ENCODE data around the gene GON7. TPM values are rescaled to one million over a fixed set of nuclear protein-coding genes. Genes with fewer than 3 reads are reported as not detected.
"Not testable (repeated sequence)": the region's sequence is repeated elsewhere in the genome, so short reads cannot be mapped to it uniquely, and the experiment has no call there.

The GON7 gene
- total RNA-seq, 1 experiment from 2014 or later, result 11.2 TPM

DNA sequence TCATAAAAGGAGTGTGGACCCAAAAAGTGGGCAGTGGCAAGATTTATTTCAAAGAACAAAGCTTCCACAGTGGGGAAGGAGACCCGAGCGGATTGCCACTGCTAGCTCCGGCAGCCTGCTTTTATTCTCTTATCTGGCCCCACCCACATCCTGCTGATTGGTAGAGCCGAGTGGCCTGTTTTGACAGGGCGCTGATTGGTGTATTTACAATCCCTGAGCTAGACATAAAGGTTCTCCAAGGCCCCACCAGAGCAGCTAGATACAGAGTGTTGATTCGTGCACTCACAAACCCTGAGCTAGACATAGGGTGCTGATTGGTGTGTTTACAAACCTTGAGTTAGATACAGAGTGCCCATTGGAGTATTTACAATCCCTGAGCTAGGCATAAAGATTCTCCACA is 37.2 kb downstream of the GON7 start:
- POLR2A ChIA-PET, result interaction anchor here (0.6 to 1.5 kb wide), 3 partner anchors 9 to 467 kb away, joined by 4 to 6 read pairs (median 5); no protein-coding TSS in a partner anchor
- H3K4me2 ChIP-seq (ENCODE audit: low read length); H3K9ac ChIP-seq (ENCODE audit: low read length); H3K79me2 ChIP-seq (ENCODE audit: insufficient read depth, low read length); BruUV-seq (replicated peaks); H3K9me3 ChIP-seq (ENCODE audit: control insufficient read depth in 1 of 2, insufficient read depth in 1 of 2, low read depth in 1 of 2, low read length in 2 of 2); H3K27ac ChIP-seq (ENCODE audit: low read depth, low read length); H4K20me1 ChIP-seq (ENCODE audit: insufficient read depth); RAD21 ChIA-PET (ENCODE audit: low non-redundant PET in 1 of 2, low total read pairs in 2 of 2, uncharacterized antibody in 2 of 2, unreplicated experiment in 2 of 2); H3K36me3 ChIP-seq (ENCODE audit: control insufficient read depth in 1 of 2, insufficient read depth in 2 of 2, low read length in 2 of 2); DNase-seq (ENCODE audit: low read depth, low spot score); H3K4me3 ChIP-seq (replicated peaks in 1 of 2; ENCODE audit: low read depth in 1 of 2, low read length in 2 of 2); H3K27me3 ChIP-seq (ENCODE audit: insufficient read depth, low read length); H3K4me1 ChIP-seq (ENCODE audit: control insufficient read depth in 1 of 2, insufficient read depth in 2 of 2, low read length in 2 of 2); intact Hi-C loops (cut with micrococcal nuclease); H3K9me2 ChIP-seq (ENCODE audit: insufficient read depth); ATAC-seq; H2AFZ ChIP-seq (ENCODE audit: low read depth, low read length, poor library complexity, severe bottlenecking): not testable (repeated sequence)
- CTCF ChIA-PET, result interaction anchor here (1.2 to 1.4 kb wide), 2 partner anchors 8 to 10 kb away, joined by 4 to 5 read pairs; no protein-coding TSS in a partner anchor

- intact Hi-C loops (cut with micrococcal nuclease); H3K9me3 ChIP-seq (ENCODE audit: control insufficient read depth in 1 of 2, insufficient read depth in 1 of 2, low read depth in 1 of 2, low read length in 2 of 2); H3K9ac ChIP-seq (ENCODE audit: low read length); H3K27ac ChIP-seq (ENCODE audit: low read depth, low read length); H3K4me2 ChIP-seq (ENCODE audit: low read length); BruUV-seq (replicated peaks); RAD21 ChIA-PET (ENCODE audit: low non-redundant PET in 1 of 2, low total read pairs in 2 of 2, uncharacterized antibody in 2 of 2, unreplicated experiment in 2 of 2); H3K4me3 ChIP-seq (replicated peaks in 1 of 2; ENCODE audit: low read depth in 1 of 2, low read length in 2 of 2); H3K4me1 ChIP-seq (ENCODE audit: control insufficient read depth in 1 of 2, insufficient read depth in 2 of 2, low read length in 2 of 2); DNase-seq (ENCODE audit: low read depth, low spot score); ATAC-seq; H3K27me3 ChIP-seq (ENCODE audit: insufficient read depth, low read length); H3K79me2 ChIP-seq (ENCODE audit: insufficient read depth, low read length); H3K36me3 ChIP-seq (ENCODE audit: control insufficient read depth in 1 of 2, insufficient read depth in 2 of 2, low read length in 2 of 2); H2AFZ ChIP-seq (ENCODE audit: low read depth, low read length, poor library complexity, severe bottlenecking); H4K20me1 ChIP-seq (ENCODE audit: insufficient read depth); H3K9me2 ChIP-seq (ENCODE audit: insufficient read depth): not testable (repeated sequence)
- ChIA-PET POLR2A (interaction anchor here (0.9 to 1.5 kb wide), 3 partner anchors 9 to 16 kb away, joined by 3 to 6 read pairs (median 5); partner anchors contain the start of gene MOAP1), CTCF (interaction anchor here (0.9 to 1.4 kb wide), 2 partner anchors 8 to 9 kb away, joined by 3 to 5 read pairs; no protein-coding TSS in a partner anchor)
Measured at GRCh38 chr14:93168610-93169009, 38.3 kb downstream of the GON7 start.

- CTCF ChIA-PET, result interaction anchor here (2.0 kb wide), 1 partner anchor 52 kb away, joined by 4 read pairs; no protein-coding TSS in a partner anchor
Measured at GRCh38 chr14:93165271-93166265, 41.3 kb downstream of the GON7 start.

More at GRCh38 chr14:93165271-93166265, 41.3 kb downstream of the GON7 start:
- H3K9me3 ChIP-seq (ENCODE audit: control insufficient read depth in 1 of 2, insufficient read depth in 1 of 2, low read depth in 1 of 2, low read length in 2 of 2); H3K4me2 ChIP-seq (ENCODE audit: low read length); H3K27ac ChIP-seq (ENCODE audit: low read depth, low read length); H3K9ac ChIP-seq (ENCODE audit: low read length); H3K9me2 ChIP-seq (ENCODE audit: insufficient read depth); BruUV-seq (replicated peaks); H3K4me3 ChIP-seq (replicated peaks in 1 of 2; ENCODE audit: low read depth in 1 of 2, low read length in 2 of 2); intact Hi-C loops (cut with micrococcal nuclease); H3K4me1 ChIP-seq (ENCODE audit: control insufficient read depth in 1 of 2, insufficient read depth in 2 of 2, low read length in 2 of 2); H3K36me3 ChIP-seq (ENCODE audit: control insufficient read depth in 1 of 2, insufficient read depth in 2 of 2, low read length in 2 of 2); H4K20me1 ChIP-seq (ENCODE audit: insufficient read depth); POLR2A ChIA-PET; RAD21 ChIA-PET (ENCODE audit: low non-redundant PET in 1 of 2, low total read pairs in 2 of 2, uncharacterized antibody in 2 of 2, unreplicated experiment in 2 of 2); ATAC-seq; H3K79me2 ChIP-seq (ENCODE audit: insufficient read depth, low read length); DNase-seq (ENCODE audit: low read depth, low spot score); H2AFZ ChIP-seq (ENCODE audit: low read depth, low read length, poor library complexity, severe bottlenecking); H3K27me3 ChIP-seq (ENCODE audit: insufficient read depth, low read length): not testable (repeated sequence)
